Neural cell (in vitro differentiated cells): Measurements from ENCODE around the gene MLLT3. TPM values are rescaled to one million over a fixed set of nuclear protein-coding genes. Genes with fewer than 3 reads are reported as not detected.

Experiments
- H2AFZ ChIP-seq: fragments of 200-600, 300-800 bp; sonication (generic), shearing (Covaris generic); 2 replicates; pipeline ENCODE4 v1.6.0; 2014; ENCODE audit warnings: low read depth, mild to moderate bottlenecking, antibody characterized with exemption, low read length, moderate library complexity
- H3F3A ChIP-seq: fragments of 200-600 bp; shearing (Covaris generic); 2 replicates; pipeline ENCODE4 v1.6.1; 2016; ENCODE audit warnings: mild to moderate bottlenecking, moderate library complexity, mixed read lengths, antibody characterized with exemption, low read length; ENCODE audit not compliant: insufficient read depth, poor library complexity, severe bottlenecking
- H3K27ac ChIP-seq: fragments of 200-600, 300-800 bp; sonication (generic), shearing (Covaris generic); 2 replicates; pipeline ENCODE4 v1.5.1; 2014; ENCODE audit warnings: mild to moderate bottlenecking, low read length, moderate library complexity
- H3K27me3 ChIP-seq: fragments of 300-800, 200-600 bp; sonication (generic), shearing (Covaris generic); 2 replicates; pipeline ENCODE4 v1.6.0; 2014; ENCODE audit warnings: mild to moderate bottlenecking, low read depth, low read length, moderate library complexity; ENCODE audit not compliant: insufficient read depth
- H3K36me3 ChIP-seq: fragments of 300-800, 200-600 bp; sonication (generic), shearing (Covaris generic); 2 replicates; pipeline ENCODE4 v1.5.1; 2014; ENCODE audit warnings: mild to moderate bottlenecking, antibody characterized with exemption, low read length, moderate library complexity; ENCODE audit not compliant: insufficient read depth
- H3K4me2 ChIP-seq: fragments of 300-800, 200-600 bp; sonication (generic), shearing (Covaris generic); 2 replicates; pipeline ENCODE4 v1.6.0; 2014; ENCODE audit warnings: mild to moderate bottlenecking, low read length
- H3K4me3 ChIP-seq: fragments of 300-800, 200-600 bp; sonication (generic), shearing (Covaris generic); 2 replicates; pipeline ENCODE4 v1.5.1; 2014; ENCODE audit warnings: mild to moderate bottlenecking, low read length, moderate library complexity
- H3K79me2 ChIP-seq: fragments of 200-600 bp; shearing (Covaris generic); replicated peaks from 2 replicates; pipeline ENCODE4 v1.6.0; 2014; ENCODE audit warnings: mild to moderate bottlenecking, low read length, moderate library complexity; ENCODE audit not compliant: insufficient read depth
- H3K9ac ChIP-seq: fragments of 300-800, 200-600 bp; sonication (generic), shearing (Covaris generic); 2 replicates; pipeline ENCODE4 v1.6.1; 2016; ENCODE audit warnings: mild to moderate bottlenecking, low read length, mixed read lengths
- H3K9me2 ChIP-seq: fragments of 200-600 bp; shearing (Covaris generic); 2 replicates; pipeline ENCODE4 v1.6.1; 2016; ENCODE audit warnings: mild to moderate bottlenecking, low read length, mixed read lengths; ENCODE audit not compliant: insufficient read depth
- H3K9me3 ChIP-seq: fragments of 200-600, 300-800 bp; sonication (generic), shearing (Covaris generic); 2 replicates; pipeline ENCODE4 v1.6.1; 2016; ENCODE audit warnings: mild to moderate bottlenecking, mixed run types, low read length, moderate library complexity, mixed read lengths
- H4K20me1 ChIP-seq: fragments of 200-600 bp; shearing (Covaris generic); 2 replicates; pipeline ENCODE4 v1.6.1; 2016; ENCODE audit warnings: mild to moderate bottlenecking, mixed run types; ENCODE audit not compliant: insufficient read depth
- CTCF ChIP-seq: fragments of 450-650 bp; IDR thresholded peaks from 2 replicates; pipeline ENCODE4 v1.5.1; 2014; ENCODE audit warnings: antibody characterized with exemption, mild to moderate bottlenecking, moderate library complexity; ENCODE audit not compliant: poor library complexity, severe bottlenecking
- EP300 ChIP-seq: fragments of 450-650 bp; conservative IDR thresholded peaks from 2 replicates; pipeline ENCODE4 v1.6.1; 2014; ENCODE audit warnings: antibody characterized with exemption, mild to moderate bottlenecking, moderate library complexity; ENCODE audit not compliant: poor library complexity, severe bottlenecking
- EZH2 ChIP-seq: fragments of 200-600, 300-800 bp; shearing (Covaris generic), sonication (generic); IDR thresholded peaks from 2 replicates; pipeline ENCODE4 v1.6.1; 2014; ENCODE audit warnings: antibody characterized with exemption, low read length, borderline replicate concordance, mild to moderate bottlenecking; ENCODE audit not compliant: insufficient read depth, poor library complexity, severe bottlenecking
- MXI1 ChIP-seq: fragments of 450-650 bp; conservative IDR thresholded peaks from 2 replicates; pipeline ENCODE4 v1.6.1; 2014; ENCODE audit warnings: antibody characterized with exemption, mild to moderate bottlenecking; ENCODE audit not compliant: poor library complexity, severe bottlenecking
- POLR2AphosphoS5 ChIP-seq: IDR thresholded peaks from 2 replicates; pipeline ENCODE4 v1.6.1; 2012
- RAD21 ChIP-seq: fragments of 450-650 bp; conservative IDR thresholded peaks from 2 replicates; pipeline ENCODE4 v1.6.1; 2014; ENCODE audit warnings: antibody characterized with exemption, mild to moderate bottlenecking, moderate library complexity
- REST ChIP-seq: IDR thresholded peaks from 2 replicates; pipeline ENCODE4 v1.6.1; 2012; ENCODE audit warnings: borderline replicate concordance
- SMC3 ChIP-seq: fragments of 450-650 bp; conservative IDR thresholded peaks from 2 replicates; pipeline ENCODE4 v1.6.1; 2014; ENCODE audit warnings: antibody characterized with exemption, mild to moderate bottlenecking, moderate library complexity; ENCODE audit not compliant: poor library complexity
- TAF1 ChIP-seq: IDR thresholded peaks from 2 replicates; pipeline ENCODE4 v1.6.1; 2012; ENCODE audit warnings: low read depth
- polyA minus RNA-seq: library from RNA; depleted of rRNA, polyadenylated mRNA; stranded (reverse); fragments of >200 nt; gene quantifications from 2 replicates; pipeline ENCODE4 v1.2.3, GENCODE V29; 2014
- polyA plus RNA-seq: library from polyadenylated mRNA; depleted of rRNA; stranded (reverse); fragments of >200 nt; gene quantifications from 2 replicates; pipeline ENCODE4 v1.2.3, GENCODE V29; 2014

MLLT3 gene
- polyA plus RNA-seq (61.5 and 68.9 TPM in 2 replicates), polyA minus RNA-seq (191 and 211 TPM in 2 replicates)

GRCh38 chr9:20622330-20623020 lies at the start of gene MLLT3:
Gene MLLT3 (minus strand): TSS chr9:20622499.
- no peaks in the 10 kb centered on the region for H3K9me2 ChIP-seq
- peak within 1 kb of the TSS; percentile 92 for H3K9ac ChIP-seq
- H3K79me2 ChIP-seq: peaks cover 36% of the 10 kb centered on the region
- H3K27ac ChIP-seq: peak within 1 kb of the TSS; percentile 98
- H3F3A ChIP-seq: no peaks in the 10 kb centered on the region
- H3K9me3 ChIP-seq: no peaks in the 10 kb centered on the region
- H2AFZ ChIP-seq: peak within 1 kb of the TSS; percentile 62
- peak within 1 kb of the TSS; percentile 90 for H3K4me2 ChIP-seq
- TF ChIP-seq EZH2 (no peak), TAF1 (peak; percentile 57), REST (peak; percentile 74), MXI1 (peak; percentile 26), RAD21 (peak; percentile 49), EP300 (no peak), SMC3 (peak; percentile 38), POLR2AphosphoS5 (peak; percentile 89), CTCF (no peak)
- H4K20me1 ChIP-seq: no peaks in the 10 kb centered on the region
- H3K27me3 ChIP-seq: peaks cover 17% of the 10 kb centered on the region
- peak within 1 kb of the TSS; percentile 84 for H3K4me3 ChIP-seq
- no peaks in the 10 kb centered on the region for H3K36me3 ChIP-seq

GRCh38 chr9:20671635-20672034 lies 49.3 kb upstream of the MLLT3 start:
- H3K27me3 ChIP-seq: no peaks in the 10 kb centered on the region
- no peak overlapping the region for H3K9ac ChIP-seq
- TF ChIP-seq POLR2AphosphoS5 (no peak), TAF1 (no peak), CTCF (no peak), EP300 (no peak), REST (no peak), MXI1 (no peak), EZH2 (no peak), RAD21 (no peak), SMC3 (no peak)
- H3K9me2 ChIP-seq: no peaks in the 10 kb centered on the region
- no peak overlapping the region for H3K4me2 ChIP-seq
- no peaks in the 10 kb centered on the region for H3F3A ChIP-seq
- H3K79me2 ChIP-seq: no peaks in the 10 kb centered on the region
- no peak overlapping the region for H3K4me3 ChIP-seq
- H2AFZ ChIP-seq: no peak overlapping the region
- no peak overlapping the region for H3K27ac ChIP-seq
- H3K9me3 ChIP-seq: no peaks in the 10 kb centered on the region
- H4K20me1 ChIP-seq: no peaks in the 10 kb centered on the region
- no peaks in the 10 kb centered on the region for H3K36me3 ChIP-seq
